ENCODE results near the gene RPS6KA2. TPM values are rescaled to one million over a fixed set of nuclear protein-coding genes. Genes with fewer than 3 reads are reported as not detected.

The RPS6KA2 gene
- total RNA-seq, 1 experiment from 2014 or later: 7.2 TPM

DNA sequence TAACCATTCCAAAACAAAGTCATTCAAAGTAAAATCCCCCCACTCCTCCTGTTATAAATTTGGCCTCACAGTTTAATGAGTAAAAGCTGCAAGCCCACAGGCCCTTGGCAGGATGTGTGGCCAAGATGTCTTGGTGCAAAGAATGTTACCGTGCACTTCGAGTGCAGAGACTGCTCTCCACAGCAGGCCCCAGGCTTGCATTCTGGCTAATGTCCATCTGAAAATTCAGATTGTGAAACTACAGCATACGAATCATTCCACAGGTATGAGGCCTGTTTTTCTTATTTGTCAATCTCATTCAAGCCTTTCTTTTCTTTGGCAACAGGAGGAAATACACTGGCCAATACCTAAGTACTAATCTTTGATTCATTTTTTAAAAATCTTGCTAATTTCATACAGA is 7.1 kb downstream of the RPS6KA2 start:
- no peaks in the 10 kb centered on the region for H3K9me3 ChIP-seq (ENCODE audit: low read length)
- H3K4me2 ChIP-seq (ENCODE audit: low read depth, low read length, poor library complexity, severe bottlenecking): no peak overlapping the region
- H3K27me3 ChIP-seq (ENCODE audit: low read length): no peaks in the 10 kb centered on the region
- no peak overlapping the region for H2AFZ ChIP-seq (ENCODE audit: low read length)
- no peaks in the 10 kb centered on the region for H3K79me2 ChIP-seq (ENCODE audit: low read length)
- no peaks in the 10 kb centered on the region for H4K20me1 ChIP-seq (ENCODE audit: insufficient read depth, low read depth, low read length)
- no peaks in the 10 kb centered on the region for H3K9me2 ChIP-seq (replicated peaks; ENCODE audit: insufficient read depth, low read length)
- H3K9ac ChIP-seq (ENCODE audit: low read length): no peak overlapping the region
- no peak for DNase-seq
- H3K4me1 ChIP-seq (ENCODE audit: low read length): peaks cover 17% of the 10 kb centered on the region
- no peak overlapping the region for H3K27ac ChIP-seq (ENCODE audit: low read length)
- no peaks in the 10 kb centered on the region for H3K36me3 ChIP-seq (ENCODE audit: insufficient read depth, low read length)
- H3K4me3 ChIP-seq (ENCODE audit: low read length): no peak overlapping the region

DNA sequence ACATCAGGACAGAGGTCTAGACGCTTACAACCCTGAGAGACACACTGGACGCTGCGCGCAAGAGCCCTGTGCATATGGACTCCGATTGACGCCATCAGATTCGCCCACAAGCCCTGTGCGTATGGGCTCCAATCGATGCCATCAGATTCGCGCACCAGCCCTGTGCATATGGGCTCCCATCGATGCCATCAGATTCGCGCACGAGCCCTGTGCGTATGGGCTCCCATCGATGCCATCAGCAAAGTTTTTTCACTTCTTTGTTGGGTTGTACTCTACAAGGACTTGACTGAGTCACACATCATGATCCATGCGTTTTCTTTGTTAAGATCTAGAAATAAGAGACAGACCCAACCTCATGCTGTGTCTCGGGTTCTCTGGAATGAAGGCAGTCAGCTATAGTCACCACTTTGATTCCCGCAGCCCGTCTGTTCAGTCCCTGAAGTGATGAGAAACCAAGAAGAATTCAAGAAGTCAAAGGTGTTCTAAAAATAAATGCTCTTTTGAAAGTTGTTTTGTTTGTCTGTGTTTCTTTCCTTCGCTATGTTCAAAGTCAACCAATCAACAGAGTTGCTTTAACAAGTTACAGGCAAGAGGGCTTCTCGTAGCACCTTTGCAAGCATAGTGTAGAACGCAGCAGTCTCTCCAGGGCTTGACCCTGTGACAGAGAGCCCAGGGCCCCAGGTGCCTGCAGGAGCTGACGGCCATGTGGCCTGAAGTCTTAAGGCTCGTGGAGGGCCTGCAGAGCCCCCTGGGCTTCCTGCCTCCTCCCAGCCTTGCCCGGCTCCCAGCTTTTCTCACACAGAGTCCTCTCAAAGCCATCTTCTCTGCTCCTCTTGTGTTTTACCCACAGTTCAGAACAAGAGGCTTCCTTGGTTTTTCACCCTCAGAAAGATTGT is 7.9 kb downstream of the RPS6KA2 start:
- H3K79me2 ChIP-seq (ENCODE audit: low read length): no peaks in the 10 kb centered on the region
- H3K4me2 ChIP-seq (ENCODE audit: low read depth, low read length, poor library complexity, severe bottlenecking): no peak overlapping the region
- H3K9me2 ChIP-seq (replicated peaks; ENCODE audit: insufficient read depth, low read length): no peaks in the 10 kb centered on the region
- H3K4me3 ChIP-seq (ENCODE audit: low read length): no peak overlapping the region
- no peak for DNase-seq
- H3K4me1 ChIP-seq (ENCODE audit: low read length): peaks cover 19% of the 10 kb centered on the region
- no peaks in the 10 kb centered on the region for H4K20me1 ChIP-seq (ENCODE audit: insufficient read depth, low read depth, low read length)
- no peak overlapping the region for H3K9ac ChIP-seq (ENCODE audit: low read length)
- H2AFZ ChIP-seq (ENCODE audit: low read length): no peak overlapping the region
- no peak overlapping the region for H3K27ac ChIP-seq (ENCODE audit: low read length)
- no peaks in the 10 kb centered on the region for H3K27me3 ChIP-seq (ENCODE audit: low read length)
- no peaks in the 10 kb centered on the region for H3K36me3 ChIP-seq (ENCODE audit: insufficient read depth, low read length)
- H3K9me3 ChIP-seq (ENCODE audit: low read length): no peaks in the 10 kb centered on the region

DNA sequence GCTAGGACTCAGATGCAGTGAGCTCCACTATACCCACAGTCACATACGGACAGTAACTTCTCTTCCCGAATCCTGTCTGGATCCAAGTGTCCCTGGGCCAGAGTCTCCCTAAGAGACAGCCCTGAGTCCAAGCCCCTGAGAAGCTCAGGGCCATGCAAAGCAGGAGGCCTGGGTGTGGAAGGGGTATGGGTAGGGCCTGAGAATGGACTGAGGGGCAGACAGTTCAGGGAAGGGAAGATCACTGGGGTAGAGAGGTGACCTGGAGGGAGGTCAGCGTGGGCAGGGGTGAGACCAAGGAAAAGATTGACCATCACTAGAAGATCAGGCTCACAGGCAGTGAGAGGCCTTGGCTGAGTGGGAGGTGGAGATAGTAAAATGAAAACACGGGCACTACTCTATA is 8.8 kb downstream of the RPS6KA2 start:
- Histone ChIP-seq H3K27me3 (ENCODE audit: low read length) (no peaks in the 10 kb centered on the region), H3K9me3 (ENCODE audit: low read length) (no peaks in the 10 kb centered on the region), H3K9me2 (replicated peaks; ENCODE audit: insufficient read depth, low read length) (no peaks in the 10 kb centered on the region), H2AFZ (ENCODE audit: low read length) (no peak overlapping the region), H3K4me1 (ENCODE audit: low read length) (peaks cover 21% of the 10 kb centered on the region), H3K4me2 (ENCODE audit: low read depth, low read length, poor library complexity, severe bottlenecking) (no peak overlapping the region), H3K27ac (ENCODE audit: low read length) (no peak overlapping the region), H3K79me2 (ENCODE audit: low read length) (no peaks in the 10 kb centered on the region), H3K36me3 (ENCODE audit: insufficient read depth, low read length) (no peaks in the 10 kb centered on the region), H3K4me3 (ENCODE audit: low read length) (no peak overlapping the region), H4K20me1 (ENCODE audit: insufficient read depth, low read depth, low read length) (no peaks in the 10 kb centered on the region), H3K9ac (ENCODE audit: low read length) (no peak overlapping the region)
- DNase-seq: no peak

DNA sequence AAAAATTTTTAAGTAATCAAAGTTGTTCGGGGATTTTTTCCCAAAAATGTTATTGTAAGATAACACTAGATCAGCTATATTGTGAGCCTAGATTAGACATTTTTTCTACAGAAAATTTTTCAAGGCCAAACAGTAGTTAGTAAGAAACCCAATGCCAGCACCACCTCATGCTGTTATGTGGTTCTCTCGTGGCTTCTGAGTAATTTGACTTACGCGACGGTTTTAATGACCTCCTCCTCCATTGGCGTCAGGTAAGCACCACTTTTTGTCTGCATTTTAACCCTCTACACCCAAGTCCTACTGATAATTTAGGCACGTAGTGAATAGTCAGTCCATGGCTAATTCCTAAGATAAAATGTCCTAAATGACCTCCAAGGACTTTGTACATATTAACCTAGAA is 9.7 kb downstream of the RPS6KA2 start:
- H3K9me2 ChIP-seq (replicated peaks; ENCODE audit: insufficient read depth, low read length): no peaks in the 10 kb centered on the region
- no peaks in the 10 kb centered on the region for H3K79me2 ChIP-seq (ENCODE audit: low read length)
- no peak overlapping the region for H2AFZ ChIP-seq (ENCODE audit: low read length)
- H3K4me2 ChIP-seq (ENCODE audit: low read depth, low read length, poor library complexity, severe bottlenecking): no peak overlapping the region
- H3K4me1 ChIP-seq (ENCODE audit: low read length): peaks cover 30% of the 10 kb centered on the region
- DNase-seq: no peak
- H3K9ac ChIP-seq (ENCODE audit: low read length): no peak overlapping the region
- H3K27ac ChIP-seq (ENCODE audit: low read length): no peak overlapping the region
- H4K20me1 ChIP-seq (ENCODE audit: insufficient read depth, low read depth, low read length): no peaks in the 10 kb centered on the region
- no peak overlapping the region for H3K4me3 ChIP-seq (ENCODE audit: low read length)
- no peaks in the 10 kb centered on the region for H3K9me3 ChIP-seq (ENCODE audit: low read length)
- H3K36me3 ChIP-seq (ENCODE audit: insufficient read depth, low read length): no peaks in the 10 kb centered on the region
- no peaks in the 10 kb centered on the region for H3K27me3 ChIP-seq (ENCODE audit: low read length)

DNA sequence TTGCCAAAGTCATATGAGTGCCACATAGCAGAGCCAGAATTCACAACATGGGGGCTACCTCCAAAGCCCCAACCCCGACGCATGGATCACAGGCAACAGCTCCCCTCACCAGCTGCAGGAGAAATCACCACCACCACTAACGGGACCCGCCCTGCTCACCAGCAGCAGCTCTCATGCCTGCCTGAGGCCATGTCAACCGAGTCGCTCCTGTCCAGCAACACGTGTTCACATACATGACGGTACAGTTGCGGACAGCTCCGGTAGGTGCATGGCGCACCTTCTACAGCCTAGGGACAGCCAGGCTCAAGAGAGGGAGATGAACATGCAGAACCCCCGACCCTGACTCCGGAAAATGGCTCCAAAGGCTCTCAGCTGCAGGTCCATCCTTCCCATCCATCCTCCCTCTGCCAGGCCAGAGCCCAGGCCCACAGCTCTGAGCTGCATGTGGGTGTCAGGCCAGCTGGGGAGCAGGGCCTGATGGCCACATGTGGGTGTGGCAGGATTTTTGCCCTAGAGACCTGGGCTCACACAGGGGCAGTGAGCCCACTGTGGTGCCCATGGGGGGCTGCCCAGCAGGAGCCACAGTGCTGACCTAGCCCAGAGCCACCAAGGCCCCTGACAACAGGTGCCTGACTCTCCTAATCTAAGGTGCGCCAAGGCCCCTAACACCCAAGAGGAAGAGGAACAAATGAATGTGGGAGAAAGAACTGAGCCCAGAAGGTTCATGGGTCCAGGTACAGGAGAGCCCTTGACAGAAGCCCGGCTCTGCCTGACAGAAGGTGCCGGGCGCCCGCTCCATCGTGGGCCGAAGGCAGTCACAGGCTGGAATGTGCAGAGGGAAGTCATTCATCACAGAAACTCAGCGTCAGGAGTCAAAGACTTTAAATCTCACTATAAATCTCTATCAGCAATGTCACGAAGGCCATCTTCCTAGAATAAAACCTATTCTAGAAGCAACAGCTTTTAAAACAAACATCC is 10.5 kb downstream of the RPS6KA2 start:
- DNase-seq: no peak
- no peak overlapping the region for H3K27ac ChIP-seq (ENCODE audit: low read length)
- H2AFZ ChIP-seq (ENCODE audit: low read length): no peak overlapping the region
- peaks cover 38% of the 10 kb centered on the region for H3K4me1 ChIP-seq (ENCODE audit: low read length)
- no peaks in the 10 kb centered on the region for H4K20me1 ChIP-seq (ENCODE audit: insufficient read depth, low read depth, low read length)
- H3K9me2 ChIP-seq (replicated peaks; ENCODE audit: insufficient read depth, low read length): no peaks in the 10 kb centered on the region
- H3K9me3 ChIP-seq (ENCODE audit: low read length): no peaks in the 10 kb centered on the region
- H3K4me2 ChIP-seq (ENCODE audit: low read depth, low read length, poor library complexity, severe bottlenecking): no peak overlapping the region
- H3K79me2 ChIP-seq (ENCODE audit: low read length): no peaks in the 10 kb centered on the region
- no peaks in the 10 kb centered on the region for H3K36me3 ChIP-seq (ENCODE audit: insufficient read depth, low read length)
- no peaks in the 10 kb centered on the region for H3K27me3 ChIP-seq (ENCODE audit: low read length)
- no peak overlapping the region for H3K9ac ChIP-seq (ENCODE audit: low read length)
- no peak overlapping the region for H3K4me3 ChIP-seq (ENCODE audit: low read length)

DNA sequence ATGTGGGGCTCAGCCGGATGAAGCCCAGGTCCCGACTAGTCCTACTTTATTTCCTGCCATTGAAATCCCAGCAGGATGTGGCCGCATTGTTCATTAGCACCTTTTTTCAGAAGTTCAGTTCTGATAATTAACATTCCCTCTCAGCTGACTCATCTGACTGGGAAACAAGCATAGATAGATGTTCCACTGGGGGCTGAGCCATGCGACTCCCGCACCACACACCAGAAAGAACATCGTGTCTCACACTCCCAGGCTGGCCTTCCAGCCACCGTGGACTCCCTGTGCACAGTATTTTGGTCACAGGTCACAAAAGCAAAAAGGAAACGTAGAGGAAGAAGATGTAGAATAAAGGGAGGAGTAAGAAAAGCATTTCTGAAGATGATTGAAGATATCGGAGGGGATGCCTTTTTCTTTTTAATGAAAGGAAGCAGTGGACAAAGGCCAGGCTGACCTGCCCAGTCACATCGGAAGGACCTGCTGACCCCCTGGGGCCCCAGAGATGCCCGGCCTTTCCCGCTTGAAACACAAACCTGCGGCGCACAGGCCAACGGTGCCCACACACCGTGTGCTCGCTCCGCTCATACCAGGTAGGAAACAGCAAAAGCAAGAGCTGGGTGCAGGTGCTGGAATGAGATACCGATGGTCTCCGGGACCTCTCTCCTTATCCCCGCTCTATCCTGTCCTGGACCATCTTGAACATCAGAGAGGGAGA is 11.8 kb downstream of the RPS6KA2 start:
- Histone ChIP-seq H3K27ac (ENCODE audit: low read length) (no peak overlapping the region), H3K27me3 (ENCODE audit: low read length) (no peaks in the 10 kb centered on the region), H3K9me3 (ENCODE audit: low read length) (no peaks in the 10 kb centered on the region), H4K20me1 (ENCODE audit: insufficient read depth, low read depth, low read length) (no peaks in the 10 kb centered on the region), H3K9ac (ENCODE audit: low read length) (no peak overlapping the region), H3K4me2 (ENCODE audit: low read depth, low read length, poor library complexity, severe bottlenecking) (no peak overlapping the region), H3K4me1 (ENCODE audit: low read length) (peaks cover 41% of the 10 kb centered on the region), H3K4me3 (ENCODE audit: low read length) (no peak overlapping the region), H2AFZ (ENCODE audit: low read length) (no peak overlapping the region), H3K36me3 (ENCODE audit: insufficient read depth, low read length) (no peaks in the 10 kb centered on the region), H3K79me2 (ENCODE audit: low read length) (no peaks in the 10 kb centered on the region), H3K9me2 (replicated peaks; ENCODE audit: insufficient read depth, low read length) (no peaks in the 10 kb centered on the region)
- no peak for DNase-seq

DNA sequence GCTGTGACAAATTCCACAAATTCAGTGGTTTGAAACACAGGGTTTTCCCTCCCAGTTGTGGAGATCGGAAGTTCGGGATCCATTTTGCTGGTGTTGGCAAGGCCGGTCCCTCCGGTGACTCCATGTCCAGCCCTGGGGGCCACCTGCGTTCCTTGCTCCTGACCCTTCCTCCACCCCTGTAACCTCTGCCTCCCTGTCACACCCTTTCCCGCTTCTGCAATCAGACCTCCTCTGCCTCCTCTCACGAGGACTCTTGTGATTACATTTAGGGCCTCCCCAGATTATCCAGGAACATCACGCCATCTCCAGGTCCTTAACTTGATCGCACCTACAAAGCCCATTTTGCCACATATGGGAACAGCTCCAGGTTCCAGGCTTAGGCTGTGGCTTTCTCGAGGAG is 12.5 kb downstream of the RPS6KA2 start:
- no peak for DNase-seq
- no peaks in the 10 kb centered on the region for H4K20me1 ChIP-seq (ENCODE audit: insufficient read depth, low read depth, low read length)
- H3K4me3 ChIP-seq (ENCODE audit: low read length): no peak overlapping the region
- no peaks in the 10 kb centered on the region for H3K36me3 ChIP-seq (ENCODE audit: insufficient read depth, low read length)
- no peak overlapping the region for H3K4me2 ChIP-seq (ENCODE audit: low read depth, low read length, poor library complexity, severe bottlenecking)
- no peaks in the 10 kb centered on the region for H3K27me3 ChIP-seq (ENCODE audit: low read length)
- peaks cover 41% of the 10 kb centered on the region for H3K4me1 ChIP-seq (ENCODE audit: low read length)
- no peak overlapping the region for H3K27ac ChIP-seq (ENCODE audit: low read length)
- no peaks in the 10 kb centered on the region for H3K79me2 ChIP-seq (ENCODE audit: low read length)
- no peaks in the 10 kb centered on the region for H3K9me3 ChIP-seq (ENCODE audit: low read length)
- no peak overlapping the region for H3K9ac ChIP-seq (ENCODE audit: low read length)
- no peaks in the 10 kb centered on the region for H3K9me2 ChIP-seq (replicated peaks; ENCODE audit: insufficient read depth, low read length)
- no peak overlapping the region for H2AFZ ChIP-seq (ENCODE audit: low read length)

DNA sequence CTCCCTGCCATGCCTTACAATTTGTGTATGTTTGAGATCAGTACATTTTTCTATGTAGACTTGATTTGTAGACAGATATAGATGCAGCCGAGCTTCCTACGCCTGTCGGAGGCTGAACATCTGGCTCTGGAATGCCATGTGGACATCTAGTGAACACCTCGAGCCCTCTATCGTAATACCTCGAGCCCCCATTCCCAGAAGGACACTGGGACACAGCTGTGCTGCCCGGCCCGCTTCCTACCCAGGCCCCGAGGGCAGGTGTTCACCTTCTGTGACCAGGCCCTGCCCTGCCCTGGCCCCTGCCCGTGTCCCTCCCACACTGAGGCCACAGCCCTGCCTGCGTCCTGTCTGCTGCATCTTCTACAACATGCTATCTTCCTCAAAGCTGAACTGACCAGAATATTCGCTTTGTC is 12.9 kb downstream of the RPS6KA2 start:
- no peak overlapping the region for H3K9ac ChIP-seq (ENCODE audit: low read length)
- H3K9me3 ChIP-seq (ENCODE audit: low read length): no peaks in the 10 kb centered on the region
- H3K4me1 ChIP-seq (ENCODE audit: low read length): peaks cover 41% of the 10 kb centered on the region
- H3K4me2 ChIP-seq (ENCODE audit: low read depth, low read length, poor library complexity, severe bottlenecking): no peak overlapping the region
- no peaks in the 10 kb centered on the region for H3K27me3 ChIP-seq (ENCODE audit: low read length)
- H3K79me2 ChIP-seq (ENCODE audit: low read length): no peaks in the 10 kb centered on the region
- H3K27ac ChIP-seq (ENCODE audit: low read length): no peak overlapping the region
- DNase-seq: no peak
- H2AFZ ChIP-seq (ENCODE audit: low read length): no peak overlapping the region
- no peaks in the 10 kb centered on the region for H4K20me1 ChIP-seq (ENCODE audit: insufficient read depth, low read depth, low read length)
- no peaks in the 10 kb centered on the region for H3K9me2 ChIP-seq (replicated peaks; ENCODE audit: insufficient read depth, low read length)
- no peaks in the 10 kb centered on the region for H3K36me3 ChIP-seq (ENCODE audit: insufficient read depth, low read length)
- H3K4me3 ChIP-seq (ENCODE audit: low read length): no peak overlapping the region
